Epithelial cell of esophagus (primary cell): ENCODE results near the gene ACBD6.
A peak's percentile ranks its signal among the peaks of the same experiment; 100 is the strongest.

Experiments used
- DNase-seq: peaks from one replicate; pipeline ENCODE4 v3.0.0; 2010; ENCODE audit warnings: low read depth
- H3K4me3 ChIP-seq: 2 replicates; pipeline ENCODE4 v1.5.1; 2011; ENCODE audit warnings: mild to moderate bottlenecking, low read length, control low read depth
- TF ChIP-seq, protein P1 (sequence below): IDR thresholded peaks from 2 replicates; pipeline ENCODE4 v1.5.1; 2011; ENCODE audit warnings: low read depth, mild to moderate bottlenecking, low read length, control low read depth, inconsistent platforms; ENCODE audit not compliant: insufficient read depth; ENCODE audit errors: missing control alignments

ACBD6 gene

GRCh38 chr1:180269645-180270529 lies 232.5 kb downstream of the ACBD6 start:
- TF ChIP-seq, protein P1, sequence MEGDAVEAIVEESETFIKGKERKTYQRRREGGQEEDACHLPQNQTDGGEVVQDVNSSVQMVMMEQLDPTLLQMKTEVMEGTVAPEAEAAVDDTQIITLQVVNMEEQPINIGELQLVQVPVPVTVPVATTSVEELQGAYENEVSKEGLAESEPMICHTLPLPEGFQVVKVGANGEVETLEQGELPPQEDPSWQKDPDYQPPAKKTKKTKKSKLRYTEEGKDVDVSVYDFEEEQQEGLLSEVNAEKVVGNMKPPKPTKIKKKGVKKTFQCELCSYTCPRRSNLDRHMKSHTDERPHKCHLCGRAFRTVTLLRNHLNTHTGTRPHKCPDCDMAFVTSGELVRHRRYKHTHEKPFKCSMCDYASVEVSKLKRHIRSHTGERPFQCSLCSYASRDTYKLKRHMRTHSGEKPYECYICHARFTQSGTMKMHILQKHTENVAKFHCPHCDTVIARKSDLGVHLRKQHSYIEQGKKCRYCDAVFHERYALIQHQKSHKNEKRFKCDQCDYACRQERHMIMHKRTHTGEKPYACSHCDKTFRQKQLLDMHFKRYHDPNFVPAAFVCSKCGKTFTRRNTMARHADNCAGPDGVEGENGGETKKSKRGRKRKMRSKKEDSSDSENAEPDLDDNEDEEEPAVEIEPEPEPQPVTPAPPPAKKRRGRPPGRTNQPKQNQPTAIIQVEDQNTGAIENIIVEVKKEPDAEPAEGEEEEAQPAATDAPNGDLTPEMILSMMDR, result peak; percentile 71
- peak; percentile 60 for DNase-seq
- no peak overlapping the region for H3K4me3 ChIP-seq

- TF ChIP-seq, protein P1, result no peak
- no peak for DNase-seq
- no peak overlapping the region for H3K4me3 ChIP-seq
Measured at GRCh38 chr1:180268556-180269075, 233.8 kb downstream of the ACBD6 start.

DNA sequence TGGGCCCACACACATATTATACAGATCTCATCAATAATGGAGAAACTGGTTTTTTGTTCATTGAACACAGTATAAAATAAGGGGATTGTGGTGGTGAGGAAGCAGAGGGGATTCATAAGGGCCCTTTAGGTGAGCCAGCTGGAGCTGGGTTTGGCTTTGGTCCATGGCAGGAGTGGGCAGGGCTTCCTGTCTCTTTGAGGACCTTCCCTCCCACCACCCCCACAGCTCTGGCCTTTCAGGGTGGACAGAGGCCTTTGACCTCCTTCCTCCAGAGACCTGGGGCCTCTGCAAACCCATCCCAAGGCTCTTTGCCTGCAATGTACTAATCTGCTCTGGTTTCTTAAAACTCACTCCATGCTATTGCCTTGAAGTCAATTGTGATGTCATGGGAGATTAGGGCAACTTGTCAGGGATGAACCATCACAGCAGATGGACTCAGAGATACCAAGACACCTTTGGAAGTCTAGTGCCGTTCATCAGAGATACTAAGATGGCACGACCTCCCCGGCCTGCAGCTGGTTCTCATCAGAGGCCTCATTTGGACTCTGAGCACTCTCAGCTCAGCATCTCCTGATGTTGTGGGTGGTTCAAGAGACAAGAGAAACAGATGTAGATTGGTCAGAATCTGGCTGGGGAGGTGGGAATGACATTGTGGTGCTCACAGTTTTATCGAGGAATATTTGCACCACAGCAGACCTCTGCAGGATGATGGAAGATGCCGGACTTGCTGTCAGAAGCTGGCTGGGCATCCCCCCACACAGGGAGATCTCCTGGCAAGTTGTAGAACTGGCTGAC lies 234.4 kb downstream of the ACBD6 start:
- no peak for DNase-seq
- TF ChIP-seq, protein P1, result no peak
- no peak overlapping the region for H3K4me3 ChIP-seq

DNA sequence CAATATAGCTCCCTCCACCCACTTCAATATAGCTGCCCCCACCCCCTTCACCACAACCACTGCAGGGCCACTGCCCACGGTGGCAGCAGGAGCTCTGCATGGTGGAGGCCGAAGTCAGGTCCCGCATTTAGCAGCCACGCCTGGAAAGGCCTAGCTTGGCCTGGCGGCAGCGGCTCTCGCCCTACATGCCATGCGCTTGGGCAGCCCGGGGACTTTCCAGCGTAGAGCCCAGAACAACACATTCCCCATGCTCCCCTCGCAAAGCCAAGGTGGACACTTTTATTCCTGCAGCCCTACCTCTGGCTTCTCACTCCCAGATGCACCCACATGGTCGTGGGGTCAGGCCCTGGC lies 235.2 kb downstream of the ACBD6 start:
- no peak overlapping the region for H3K4me3 ChIP-seq
- TF ChIP-seq, protein P1, result no peak
- DNase-seq, result no peak

- no peak for DNase-seq
- TF ChIP-seq, protein P1, result no peak
- H3K4me3 ChIP-seq, result no peak overlapping the region
Measured at GRCh38 chr1:180266275-180267210, 235.8 kb downstream of the ACBD6 start.

DNA sequence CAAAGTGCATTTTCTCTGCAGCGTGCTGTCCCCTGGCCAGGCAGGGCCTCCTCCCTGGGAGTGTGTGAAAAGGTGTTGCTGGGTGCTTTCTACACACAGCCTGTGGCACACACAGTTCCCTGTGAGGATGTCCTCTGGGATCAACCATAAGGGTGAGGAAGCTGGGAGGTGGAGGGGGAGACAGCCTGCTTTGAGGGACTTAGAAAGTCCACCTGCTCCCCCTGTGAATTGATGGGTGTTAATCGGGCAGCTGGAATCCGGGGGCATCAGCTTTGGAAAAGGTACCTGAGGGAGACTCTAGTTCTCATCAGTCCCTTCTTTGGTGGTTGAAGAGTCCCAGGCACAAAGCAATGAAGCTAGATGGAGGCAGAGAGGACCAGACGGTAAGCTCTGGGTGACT lies 236.5 kb downstream of the ACBD6 start:
- TF ChIP-seq, protein P1, result no peak
- no peak for DNase-seq
- H3K4me3 ChIP-seq, result no peak overlapping the region
